Measurements from ENCODE around the gene GRIN2A.
"Not testable (repeated sequence)": the region's sequence is repeated elsewhere in the genome, so short reads cannot be mapped to it uniquely, and the experiment has no call there.

Gene GRIN2A

GRCh38 chr16:9908613-9909012 lies 273.6 kb downstream of the GRIN2A start:
- no peak for DNase-seq

- no peak for DNase-seq
These were observed 274.5 kb downstream of the GRIN2A start for GRCh38 chr16:9907752-9908151.

- DNase-seq, result no peak
These were observed 276.0 kb downstream of the GRIN2A start for GRCh38 chr16:9906218-9906617.

- DNase-seq, result no peak
These were observed 277.7 kb downstream of the GRIN2A start for GRCh38 chr16:9904526-9904925.

GRCh38 chr16:9900576-9900975 lies 281.7 kb downstream of the GRIN2A start:
- DNase-seq, result no peak

- no peak for DNase-seq
These were observed 283.7 kb downstream of the GRIN2A start for GRCh38 chr16:9898555-9898954.

GRCh38 chr16:9898124-9898523 lies 284.1 kb downstream of the GRIN2A start:
- no peak for DNase-seq

GRCh38 chr16:9895817-9896216 lies 286.4 kb downstream of the GRIN2A start:
- no peak for DNase-seq

- DNase-seq, result no peak
These were observed 296.4 kb downstream of the GRIN2A start for GRCh38 chr16:9885876-9886275.

- no peak for DNase-seq
These were observed 296.8 kb downstream of the GRIN2A start for GRCh38 chr16:9885467-9885866.

GRCh38 chr16:9875981-9876380 lies 306.2 kb downstream of the GRIN2A start:
- not testable (repeated sequence) for DNase-seq

- DNase-seq, result no peak
These were observed 308.0 kb downstream of the GRIN2A start for GRCh38 chr16:9874219-9874618.

GRCh38 chr16:9870962-9871361 lies 311.3 kb downstream of the GRIN2A start:
- no peak for DNase-seq

GRCh38 chr16:9869776-9870175 lies 312.5 kb downstream of the GRIN2A start:
- DNase-seq, result no peak

- DNase-seq, result no peak
These were observed 313.6 kb downstream of the GRIN2A start for GRCh38 chr16:9868606-9869149.

GRCh38 chr16:9867176-9867575 lies 315.1 kb downstream of the GRIN2A start:
- DNase-seq, result no peak

- no peak for DNase-seq
These were observed 317.8 kb downstream of the GRIN2A start for GRCh38 chr16:9864461-9864860.

- DNase-seq, result no peak
These were observed 319.9 kb downstream of the GRIN2A start for GRCh38 chr16:9862327-9862726.

GRCh38 chr16:9860876-9861275 lies 321.4 kb downstream of the GRIN2A start:
- DNase-seq, result no peak

- DNase-seq, result no peak
These were observed 322.4 kb downstream of the GRIN2A start for GRCh38 chr16:9859701-9860327.

- DNase-seq, result no peak
These were observed 327.6 kb downstream of the GRIN2A start for GRCh38 chr16:9854675-9855074.

- DNase-seq, result no peak
These were observed 330.2 kb downstream of the GRIN2A start for GRCh38 chr16:9852003-9852402.

GRCh38 chr16:9850817-9851216 lies 331.4 kb downstream of the GRIN2A start:
- DNase-seq, result no peak

GRCh38 chr16:9849697-9850245 lies 332.5 kb downstream of the GRIN2A start:
- DNase-seq, result no peak

GRCh38 chr16:9847146-9847545 lies 335.1 kb downstream of the GRIN2A start:
- DNase-seq, result no peak

Data from NCI-H187 treated with DMSO at 0.1 percent for 48 hours (cell line).